ENCODE results near the gene DRD4.

Gene DRD4

DNA sequence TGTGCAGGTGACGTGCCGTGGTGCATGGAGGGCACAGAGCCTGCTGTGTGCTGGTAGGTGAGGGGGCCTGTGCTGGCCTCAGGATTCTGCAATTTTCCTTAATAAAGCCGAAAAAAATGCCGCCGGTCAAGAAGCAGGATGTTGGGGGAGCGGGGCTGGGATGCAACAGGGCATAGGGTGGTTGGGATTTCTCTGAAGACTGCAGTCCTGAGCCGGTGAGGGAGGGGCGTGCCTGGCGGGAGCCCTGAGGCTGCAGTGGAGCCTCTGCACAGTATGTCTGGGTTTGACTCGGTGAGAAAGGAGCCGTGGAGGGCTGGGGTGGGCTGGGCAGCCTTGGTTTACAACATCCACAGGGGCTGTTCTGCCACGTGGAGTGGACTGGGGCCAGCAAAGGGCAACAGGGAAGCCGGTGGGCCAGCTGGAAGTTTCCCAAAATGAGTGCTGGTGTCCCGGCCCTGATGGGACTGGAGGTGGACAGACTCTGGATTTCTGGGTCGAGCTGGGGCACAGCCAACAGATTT is 13.7 kb upstream of the DRD4 start:
- DNase-seq: no peak

GRCh38 chr11:623999-624704 is 12.9 kb upstream of the DRD4 start:
- DNase-seq: no peak

DNA sequence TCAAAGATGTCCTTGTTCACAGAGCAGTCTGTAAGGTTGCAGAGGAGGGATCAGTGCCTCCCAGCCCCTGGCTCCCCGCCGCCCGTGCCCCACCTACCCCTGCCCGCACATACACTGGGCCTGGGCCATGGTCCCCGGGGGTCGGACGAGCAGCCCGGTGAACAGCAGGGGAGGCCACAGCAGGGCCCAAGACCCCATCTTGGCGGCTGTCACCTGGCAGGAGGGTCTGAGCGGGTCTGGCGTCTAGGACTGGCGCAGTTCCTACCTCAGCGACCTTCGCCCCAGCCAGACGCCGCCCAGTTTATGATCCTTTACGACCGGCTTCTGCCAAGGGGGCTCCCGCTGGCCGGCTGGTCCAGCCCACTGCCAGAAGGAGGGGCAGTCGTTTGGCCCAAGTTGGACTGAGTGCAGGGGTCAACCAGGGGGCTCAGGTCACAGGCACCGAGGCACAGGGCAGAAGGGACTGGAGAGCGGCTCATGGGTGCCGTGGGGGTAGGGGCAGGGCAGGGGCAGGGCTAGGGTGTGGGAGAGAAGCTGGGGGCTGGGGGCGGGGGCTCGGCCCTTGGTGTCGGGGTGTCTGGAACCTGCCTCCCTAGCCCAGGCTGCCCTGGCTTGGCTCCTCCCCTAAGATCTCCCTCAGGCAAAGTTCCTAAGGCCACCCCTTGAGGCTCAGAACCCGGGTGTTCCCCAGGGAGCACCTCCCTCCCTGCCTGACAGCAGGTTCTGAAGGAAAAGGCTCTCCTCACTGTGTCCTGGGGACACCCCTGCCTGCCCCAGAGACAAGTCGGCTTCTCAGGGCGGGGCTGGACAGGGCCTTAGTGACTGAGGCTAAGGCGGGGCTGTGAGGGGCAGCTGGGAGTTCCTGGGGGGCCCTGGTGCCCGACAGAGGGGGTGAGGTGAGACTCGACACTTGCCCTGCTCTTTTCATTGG is 12.1 kb upstream of the DRD4 start, which contains the start of gene CDHR5:
Gene CDHR5, minus strand, starts transcription at position 251 of the 931 bp plus-strand sequence. Its CDS starts 53 bp downstream, at position 198.
- no peak for DNase-seq

GRCh38 chr11:625636-626268 is 11.3 kb upstream of the DRD4 start:
- no peak for DNase-seq

DNA sequence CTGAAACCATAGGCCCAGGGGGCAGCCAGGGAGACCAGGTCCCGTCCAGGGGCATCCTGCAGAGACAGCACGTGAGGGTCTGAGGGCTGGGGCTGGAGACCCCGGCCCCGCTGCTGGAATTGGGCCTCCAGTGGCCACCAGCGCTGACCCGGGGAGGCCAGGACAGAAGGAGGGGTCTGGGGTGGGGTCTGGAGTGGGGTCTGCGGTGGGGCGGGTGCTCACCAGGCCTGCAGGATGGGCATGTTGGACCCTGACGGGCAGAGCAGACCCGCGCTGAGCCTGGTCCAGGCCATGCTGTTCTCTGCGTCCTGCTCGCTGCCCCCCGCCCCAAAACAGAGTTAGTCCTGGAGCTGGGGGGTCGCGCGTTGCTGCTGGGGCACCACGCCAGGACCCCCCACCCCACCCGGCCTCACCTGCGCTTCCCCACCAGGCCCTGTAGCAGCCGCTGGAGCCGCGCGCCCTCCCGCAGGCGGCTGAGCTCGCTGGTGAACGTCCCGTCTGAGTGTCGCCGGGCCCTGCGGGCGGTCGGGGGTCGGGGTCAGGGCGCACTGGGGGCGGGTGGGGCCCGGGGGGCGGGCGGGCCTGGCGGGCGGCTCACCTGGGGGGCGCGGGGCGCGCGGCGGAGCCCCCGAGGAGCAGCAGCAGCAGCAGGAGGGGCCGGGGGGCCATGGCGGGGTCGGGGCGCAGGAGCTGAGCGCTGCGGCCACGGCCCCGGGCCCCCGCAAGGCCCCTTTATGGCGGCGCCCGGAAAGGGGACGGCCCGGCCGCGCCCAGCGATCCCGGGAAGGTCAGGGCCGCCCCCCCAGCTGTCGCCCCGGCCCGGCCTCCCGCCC is 10.4 kb upstream of the DRD4 start, which contains the start of gene SCT:
Gene SCT, minus strand, starts transcription at position 707 of the 833 bp plus-strand sequence. Its CDS starts 38 bp downstream, at position 669.
- DNase-seq: no peak

DNA sequence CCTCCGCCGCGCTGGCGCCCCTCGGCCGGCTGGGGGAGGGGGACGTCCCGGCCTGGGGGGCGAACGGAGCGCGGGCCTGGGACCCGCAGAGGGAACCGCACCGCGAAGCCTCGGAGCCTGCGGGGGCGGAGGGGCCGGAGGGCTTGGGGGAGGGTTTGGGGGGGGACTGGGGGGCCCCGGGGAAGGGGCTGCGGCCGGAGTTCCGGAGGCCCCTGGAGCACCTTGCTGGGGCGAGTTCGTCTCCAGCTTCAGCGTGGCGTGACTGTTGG is 9.8 kb upstream of the DRD4 start:
- DNase-seq: no peak

GRCh38 chr11:628056-628455 is 9.0 kb upstream of the DRD4 start:
- DNase-seq: no peak

DNA sequence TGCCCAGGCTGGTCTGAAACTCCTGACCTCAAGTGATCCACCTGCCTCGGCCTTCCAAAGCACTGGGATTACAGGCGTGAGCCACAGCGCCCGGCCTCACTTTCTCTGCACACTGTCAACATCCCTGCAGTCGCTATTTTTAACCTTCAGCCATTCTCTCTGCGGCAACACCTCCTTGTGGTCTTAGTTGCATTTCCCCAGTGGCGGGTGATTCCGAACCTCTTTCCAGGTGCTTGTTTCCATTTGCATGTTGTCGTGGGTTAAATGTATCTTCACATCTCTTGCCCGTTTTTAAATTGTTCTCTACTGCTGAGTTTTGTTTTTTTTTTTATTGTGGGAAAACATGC is 7.9 kb upstream of the DRD4 start:
- DNase-seq: no peak

GRCh38 chr11:630871-631270 is 6.2 kb upstream of the DRD4 start:
- no peak for DNase-seq

DNA sequence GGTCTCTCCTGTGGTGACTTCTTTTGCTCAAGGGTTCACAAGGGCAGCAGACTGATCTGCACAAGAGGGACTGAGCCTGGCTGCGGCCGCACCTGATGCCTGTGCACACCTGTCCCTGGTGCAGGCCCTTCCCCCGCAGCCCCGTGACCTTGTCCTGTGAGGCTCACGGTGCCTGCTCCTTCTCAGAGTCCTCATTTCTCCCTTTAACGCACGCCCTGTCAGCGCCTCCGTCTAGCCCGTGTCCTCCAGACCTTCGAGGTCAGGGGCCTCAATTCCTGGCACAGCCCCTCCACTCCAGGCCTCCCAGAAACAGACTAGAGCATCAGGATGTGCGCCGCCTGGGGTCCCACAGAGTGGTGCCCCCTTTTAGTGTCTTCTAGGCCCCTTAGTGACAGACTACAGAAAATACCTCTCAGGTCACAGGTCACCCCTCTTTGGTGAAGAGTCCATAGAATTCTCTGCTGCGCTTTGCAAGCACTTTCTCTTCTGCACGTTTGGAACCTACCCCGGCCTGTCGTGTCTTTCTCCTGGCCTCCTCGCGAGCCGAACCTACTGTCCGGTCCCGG is 1.0 kb upstream of the DRD4 start:
- DNase-seq: no peak

DNA sequence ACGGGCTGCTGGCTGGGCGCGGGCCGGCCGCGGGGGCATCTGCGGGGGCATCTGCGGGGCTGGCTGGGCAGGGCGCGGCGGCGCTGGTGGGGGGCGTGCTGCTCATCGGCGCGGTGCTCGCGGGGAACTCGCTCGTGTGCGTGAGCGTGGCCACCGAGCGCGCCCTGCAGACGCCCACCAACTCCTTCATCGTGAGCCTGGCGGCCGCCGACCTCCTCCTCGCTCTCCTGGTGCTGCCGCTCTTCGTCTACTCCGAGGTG is 194 bp downstream of the DRD4 start:
- DNase-seq: no peak

- no peak for DNase-seq
These were observed 788 bp downstream of the DRD4 start for GRCh38 chr11:637593-638521.

GRCh38 chr11:638631-639331 is 1.7 kb downstream of the DRD4 start:
- DNase-seq: no peak

GRCh38 chr11:639332-639955 is 2.4 kb downstream of the DRD4 start:
- no peak for DNase-seq

DNA sequence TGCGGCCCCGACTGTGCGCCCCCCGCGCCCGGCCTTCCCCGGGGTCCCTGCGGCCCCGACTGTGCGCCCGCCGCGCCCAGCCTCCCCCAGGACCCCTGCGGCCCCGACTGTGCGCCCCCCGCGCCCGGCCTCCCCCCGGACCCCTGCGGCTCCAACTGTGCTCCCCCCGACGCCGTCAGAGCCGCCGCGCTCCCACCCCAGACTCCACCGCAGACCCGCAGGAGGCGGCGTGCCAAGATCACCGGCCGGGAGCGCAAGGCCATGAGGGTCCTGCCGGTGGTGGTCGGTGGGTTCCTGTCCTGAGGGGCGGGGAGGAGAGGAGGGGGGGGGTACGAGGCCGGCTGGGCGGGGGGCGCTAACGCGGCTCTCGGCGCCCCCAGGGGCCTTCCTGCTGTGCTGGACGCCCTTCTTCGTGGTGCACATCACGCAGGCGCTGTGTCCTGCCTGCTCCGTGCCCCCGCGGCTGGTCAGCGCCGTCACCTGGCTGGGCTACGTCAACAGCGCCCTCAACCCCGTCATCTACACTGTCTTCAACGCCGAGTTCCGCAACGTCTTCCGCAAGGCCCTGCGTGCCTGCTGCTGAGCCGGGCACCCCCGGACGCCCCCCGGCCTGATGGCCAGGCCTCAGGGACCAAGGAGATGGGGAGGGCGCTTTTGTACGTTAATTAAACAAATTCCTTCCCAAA is 3.1 kb downstream of the DRD4 start:
- no peak for DNase-seq

GRCh38 chr11:641806-642370 is 4.8 kb downstream of the DRD4 start:
- no peak for DNase-seq

GRCh38 chr11:643366-643765 is 6.3 kb downstream of the DRD4 start:
- no peak for DNase-seq

GRCh38 chr11:643849-644738 is 7.0 kb downstream of the DRD4 start:
- no peak for DNase-seq
